Sigmoid colon (tissue), 7 donors: ENCODE measurements around the gene MAP7D2. TPM values are rescaled to one million over a fixed set of nuclear protein-coding genes. Genes with fewer than 3 reads are reported as not detected.

Experiments
- DNase-seq: peaks from one replicate; pipeline ENCODE4 v3.0.0-alpha.2; 2019
- H3K27ac ChIP-seq, 4 donors: fragments of 200-600 bp; sonication (generic); one replicate each; pipeline ENCODE4 v1.5.1; 2016 to 2019; ENCODE audit warnings: mild to moderate bottlenecking in 1 of 4
- H3K27me3 ChIP-seq, 3 donors: fragments of 200-600 bp; sonication (generic); one replicate each; pipeline ENCODE4 v1.5.1; 2019; ENCODE audit warnings: mild to moderate bottlenecking in 1 of 3
- H3K36me3 ChIP-seq, 4 donors: fragments of 200-600 bp; sonication (generic); one replicate each; pipeline ENCODE4 v1.5.1; 2016 to 2019
- H3K4me1 ChIP-seq, 4 donors: fragments of 200-600 bp; sonication (generic); one replicate each; pipeline ENCODE4 v1.5.1; 2017 to 2019
- H3K4me3 ChIP-seq, 4 donors: fragments of 200-600 bp; sonication (generic); one replicate each; pipeline ENCODE4 v1.5.1; 2017 to 2019; ENCODE audit warnings: mild to moderate bottlenecking in 2 of 4, moderate library complexity in 1 of 4
- H3K9me3 ChIP-seq, 4 donors: fragments of 200-600 bp in 3 of 4; sonication (generic) in 3 of 4; one replicate each; pipeline versions ENCODE4 v1.5.1 to v1.6.1; 2013 to 2019
- EP300 ChIP-seq, 4 donors: sonication (generic); formaldehyde crosslinking; IDR thresholded peaks; one replicate each; pipeline ENCODE4 v1.6.1; 2017; ENCODE audit warnings: antibody characterized with exemption in 4 of 4
- POLR2A ChIP-seq, 2 donors: fragments of 450-650 bp; IDR thresholded peaks; one replicate each; pipeline ENCODE4 v1.6.1; 2016; ENCODE audit warnings: antibody characterized with exemption in 2 of 2, mild to moderate bottlenecking in 2 of 2, moderate library complexity in 2 of 2
- POLR2AphosphoS5 ChIP-seq, 4 donors: sonication (generic); formaldehyde crosslinking; IDR thresholded peaks; one replicate each; pipeline ENCODE4 v1.6.1; 2017; ENCODE audit warnings: antibody characterized with exemption in 4 of 4
- WGBS, 2 donors: extraction: QIAGEN DNeasy Blood & Tissue Kit; methylation state at CpG; one replicate each; pipeline ENCODE4 v1.1.7; 2013; 5-methylcytosine and 5-hydroxymethylcytosine counted together
- intact Hi-C: fragments of 100-400 bp; cut with DNase I; formaldehyde crosslinking; loops from one replicate; pipeline ENCODE4 v1.15.1; 2023
- polyA plus RNA-seq, 3 donors: library from polyadenylated mRNA; stranded (reverse); fragments of 200-250 nt; gene quantifications; one replicate each; pipeline ENCODE4 v1.2.3, GENCODE V29; 2013
- total RNA-seq, 4 donors: library from RNA; depleted of rRNA; stranded (reverse); fragments of >200 nt; gene quantifications; one replicate each; pipeline ENCODE4 v1.1.0, GENCODE V29; 2016
- TF ChIP-seq, protein P1 (sequence below), 4 experiments: fragments of 450-650 bp in 3 of 4; fragments of 200-600 bp in 1 of 4; IDR thresholded peaks; one replicate each; pipeline ENCODE4 v1.5.1; 2016 to 2019; ENCODE audit warnings: antibody characterized with exemption in 4 of 4, mild to moderate bottlenecking in 3 of 4, moderate library complexity in 2 of 4
- donor health status: healthy with polysubstance abuse.
- donor health status: Bipolar disorder and iron deficiency.
- donor health status: healthy.

Gene MAP7D2
- total and polyA plus RNA-seq, 7 donors, result 0.66 to 2.5 (median 1.4) TPM

- TF ChIP-seq EP300 (IDR thresholded peaks at IDR 0.05) (no peak), POLR2A (IDR thresholded peaks at IDR 0.05) (no peak), POLR2AphosphoS5 (IDR thresholded peaks at IDR 0.05) (no peak)
- TF ChIP-seq, protein P1, sequence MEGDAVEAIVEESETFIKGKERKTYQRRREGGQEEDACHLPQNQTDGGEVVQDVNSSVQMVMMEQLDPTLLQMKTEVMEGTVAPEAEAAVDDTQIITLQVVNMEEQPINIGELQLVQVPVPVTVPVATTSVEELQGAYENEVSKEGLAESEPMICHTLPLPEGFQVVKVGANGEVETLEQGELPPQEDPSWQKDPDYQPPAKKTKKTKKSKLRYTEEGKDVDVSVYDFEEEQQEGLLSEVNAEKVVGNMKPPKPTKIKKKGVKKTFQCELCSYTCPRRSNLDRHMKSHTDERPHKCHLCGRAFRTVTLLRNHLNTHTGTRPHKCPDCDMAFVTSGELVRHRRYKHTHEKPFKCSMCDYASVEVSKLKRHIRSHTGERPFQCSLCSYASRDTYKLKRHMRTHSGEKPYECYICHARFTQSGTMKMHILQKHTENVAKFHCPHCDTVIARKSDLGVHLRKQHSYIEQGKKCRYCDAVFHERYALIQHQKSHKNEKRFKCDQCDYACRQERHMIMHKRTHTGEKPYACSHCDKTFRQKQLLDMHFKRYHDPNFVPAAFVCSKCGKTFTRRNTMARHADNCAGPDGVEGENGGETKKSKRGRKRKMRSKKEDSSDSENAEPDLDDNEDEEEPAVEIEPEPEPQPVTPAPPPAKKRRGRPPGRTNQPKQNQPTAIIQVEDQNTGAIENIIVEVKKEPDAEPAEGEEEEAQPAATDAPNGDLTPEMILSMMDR (IDR thresholded peaks at IDR 0.05), result no peak
- H3K27ac ChIP-seq, result no peak overlapping the region
- no peaks in the 10 kb centered on the region for H3K27me3 ChIP-seq
- no peak for DNase-seq
- H3K9me3 ChIP-seq, result no peaks in the 10 kb centered on the region
- WGBS, 2 donors, result 40 to 65% methylated on average over 4 of the region's 4 CpGs
- H3K4me1 ChIP-seq, result no peaks in the 10 kb centered on the region
- intact Hi-C loops, result no loop called here
- no peaks in the 10 kb centered on the region for H3K36me3 ChIP-seq
- no peak overlapping the region for H3K4me3 ChIP-seq
Measured at GRCh38 chrX:20057479-20057878, 59.2 kb downstream of the MAP7D2 start.

DNA sequence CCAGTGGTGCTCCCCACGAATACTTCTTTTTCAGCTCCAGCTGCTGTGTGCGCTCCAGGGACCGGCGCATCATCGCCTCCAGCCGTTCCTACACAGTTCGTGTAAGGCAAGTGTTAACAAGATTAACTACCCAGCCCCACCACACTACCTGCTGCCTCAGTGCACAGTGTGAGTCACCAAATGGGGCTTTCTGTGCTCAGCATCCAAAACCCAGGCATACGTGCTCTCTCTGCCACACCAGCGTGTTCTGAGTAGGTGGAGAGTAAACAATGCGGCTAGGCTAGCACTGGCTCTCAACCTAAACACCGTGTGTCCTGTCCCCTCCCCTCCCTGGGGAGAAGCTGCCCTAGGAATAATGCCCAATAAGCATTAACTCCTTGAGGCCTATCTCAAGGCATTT is 60.0 kb downstream of the MAP7D2 start:
- intact Hi-C loops, result no loop called here
- H3K4me1 ChIP-seq, result no peaks in the 10 kb centered on the region
- no peak for TF ChIP-seq POLR2A (IDR thresholded peaks at IDR 0.05)
- TF ChIP-seq POLR2AphosphoS5 (IDR thresholded peaks at IDR 0.05), result no peak
- TF ChIP-seq EP300 (IDR thresholded peaks at IDR 0.05), result no peak
- WGBS, 2 donors, result 79% methylated on average over 11 of the region's 11 CpGs
- H3K4me3 ChIP-seq, result no peak overlapping the region
- H3K27ac ChIP-seq, result no peak overlapping the region
- no peaks in the 10 kb centered on the region for H3K9me3 ChIP-seq
- H3K27me3 ChIP-seq, result no peaks in the 10 kb centered on the region
- DNase-seq, result no peak
- no peaks in the 10 kb centered on the region for H3K36me3 ChIP-seq

DNA sequence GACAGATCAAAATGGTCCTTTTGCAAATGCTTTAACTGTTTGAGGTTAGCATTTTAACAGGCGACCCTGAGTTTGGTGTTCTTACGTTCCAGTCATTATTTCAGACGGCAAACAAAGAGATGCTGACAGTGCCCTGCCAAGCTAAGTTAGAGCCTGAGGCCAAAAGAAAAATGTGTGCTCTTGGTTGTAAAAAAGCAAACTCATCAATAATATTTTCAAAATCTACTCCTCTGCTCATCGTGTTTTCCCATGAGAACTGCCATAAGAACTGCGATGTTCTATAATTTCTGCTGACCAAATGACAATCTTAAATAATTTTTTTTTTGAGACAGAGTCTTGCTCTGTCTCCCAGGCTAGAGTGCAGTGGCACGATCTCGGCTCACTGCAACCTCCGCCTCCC is 63.2 kb downstream of the MAP7D2 start:
- H3K4me1 ChIP-seq, result no peaks in the 10 kb centered on the region
- 96 to 98% methylated on average over 8 of the region's 8 CpGs for WGBS, 2 donors
- intact Hi-C loops, result no loop called here
- H3K4me3 ChIP-seq, result no peak overlapping the region
- H3K9me3 ChIP-seq, result no peaks in the 10 kb centered on the region
- no peak for TF ChIP-seq EP300 (IDR thresholded peaks at IDR 0.05)
- no peak for TF ChIP-seq POLR2A (IDR thresholded peaks at IDR 0.05)
- TF ChIP-seq, protein P1 (IDR thresholded peaks at IDR 0.05), result no peak
- no peak for TF ChIP-seq POLR2AphosphoS5 (IDR thresholded peaks at IDR 0.05)
- no peak for DNase-seq
- H3K27ac ChIP-seq, result no peak overlapping the region
- no peaks in the 10 kb centered on the region for H3K27me3 ChIP-seq
- no peaks in the 10 kb centered on the region for H3K36me3 ChIP-seq

DNA sequence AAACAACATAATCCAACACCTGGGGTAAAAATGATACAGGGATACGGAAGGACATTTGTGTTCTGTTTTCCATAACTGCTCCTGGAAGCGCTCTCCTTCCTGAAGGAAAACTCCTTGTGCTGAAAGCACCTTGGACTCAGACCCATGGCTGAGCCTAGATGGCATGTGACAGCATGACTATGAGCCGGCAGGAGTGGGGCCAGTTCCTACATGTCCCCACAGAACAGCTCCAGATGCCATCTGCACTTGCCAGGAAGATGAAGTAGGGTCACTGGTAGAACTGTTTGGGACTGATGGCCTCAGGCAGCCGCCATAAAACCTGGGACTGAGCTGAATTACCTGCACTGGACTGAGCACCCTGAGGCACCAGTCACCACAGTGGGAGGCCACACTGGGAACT is 69.8 kb downstream of the MAP7D2 start:
- Histone ChIP-seq H3K27ac (no peak overlapping the region), H3K4me3 (no peak overlapping the region), H3K9me3 (no peaks in the 10 kb centered on the region), H3K27me3 (no peaks in the 10 kb centered on the region), H3K4me1 (no peaks in the 10 kb centered on the region), H3K36me3 (no peaks in the 10 kb centered on the region)
- TF ChIP-seq POLR2A (IDR thresholded peaks at IDR 0.05) (no peak), EP300 (IDR thresholded peaks at IDR 0.05) (no peak)
- TF ChIP-seq, protein P1 (IDR thresholded peaks at IDR 0.05), result no peak
- no peak for DNase-seq
- intact Hi-C loops, result no loop called here
- WGBS, 2 donors, result 91 to 95% methylated on average over 4 of the region's 4 CpGs

- no peak overlapping the region for H3K27ac ChIP-seq
- H3K27me3 ChIP-seq, result no peaks in the 10 kb centered on the region
- TF ChIP-seq POLR2A (IDR thresholded peaks at IDR 0.05), result no peak
- TF ChIP-seq EP300 (IDR thresholded peaks at IDR 0.05), result no peak
- TF ChIP-seq, protein P1 (IDR thresholded peaks at IDR 0.05), result no peak
- no peak for TF ChIP-seq POLR2AphosphoS5 (IDR thresholded peaks at IDR 0.05)
- H3K9me3 ChIP-seq, result no peaks in the 10 kb centered on the region
- H3K4me3 ChIP-seq, result no peak overlapping the region
- H3K36me3 ChIP-seq, result no peaks in the 10 kb centered on the region
- intact Hi-C loops, result no loop called here
- no peak for DNase-seq
- WGBS, 2 donors, result 70 to 74% methylated on average over 1 of the region's 1 CpG
- no peaks in the 10 kb centered on the region for H3K4me1 ChIP-seq
Measured at GRCh38 chrX:20046223-20046622, 70.5 kb downstream of the MAP7D2 start.
